Stimulated activated CD4-positive, alpha-beta T cell treated with anti-CD3 and anti-CD28 coated beads, TNF-alpha, amount 100 ng/mL, for 4 hours (primary cell): ENCODE measurements around the gene SYNPO2.

Experiments used
- DNase-seq, 3 experiments: peaks; one replicate each; pipeline ENCODE4 v3.0.0-alpha.2; 2020; ENCODE audit warnings: low read depth in 3 of 3

Gene SYNPO2

DNA sequence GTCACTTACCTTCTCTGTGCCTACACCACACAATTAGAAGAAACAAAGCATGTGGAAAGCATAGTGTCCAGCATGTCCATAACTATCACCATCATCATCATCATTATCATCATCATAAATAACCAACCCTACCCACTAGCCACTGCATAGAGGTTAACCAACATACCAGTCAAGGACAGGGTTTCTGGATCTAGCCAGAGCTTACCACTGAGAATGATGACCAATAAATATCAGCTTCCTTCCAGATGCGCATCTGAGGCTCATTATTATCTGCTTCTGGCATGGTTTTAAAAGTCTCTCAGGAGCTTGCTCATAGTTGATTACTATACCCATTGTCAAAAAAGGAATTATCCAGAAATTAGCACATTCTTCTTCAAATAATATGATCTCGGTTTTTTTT, 221.5 kb downstream of the SYNPO2 start:
- no peak for DNase-seq
